Stomach smooth muscle (tissue), 2 donors: Measurements from ENCODE around the gene LGALS1.
"Not testable (repeated sequence)": the region's sequence is repeated elsewhere in the genome, so short reads cannot be mapped to it uniquely, and the experiment has no call there.

Experiments used
- H3K27ac ChIP-seq: one replicate; pipeline ENCODE4 v1.7.0; 2013; ENCODE audit warnings: mild to moderate bottlenecking, low read length, inconsistent platforms
- H3K27me3 ChIP-seq, 2 donors: one replicate each; pipeline ENCODE4 v1.7.0; 2013; ENCODE audit warnings: low read length in 2 of 2; ENCODE audit not compliant: insufficient read depth in 2 of 2, control insufficient read depth in 1 of 2
- H3K36me3 ChIP-seq, 2 donors: one replicate each; pipeline ENCODE4 v1.7.0; 2013; ENCODE audit warnings: low read length in 2 of 2; ENCODE audit not compliant: control insufficient read depth in 2 of 2, insufficient read depth in 2 of 2
- H3K4me1 ChIP-seq: one replicate; pipeline ENCODE4 v1.7.0; 2013; ENCODE audit warnings: low read length; ENCODE audit not compliant: control insufficient read depth, insufficient read depth
- H3K4me3 ChIP-seq, 2 donors: one replicate each; pipeline ENCODE4 v1.7.0; 2013; ENCODE audit warnings: low read length in 2 of 2
- H3K9ac ChIP-seq, 2 donors: one replicate each; pipeline ENCODE4 v1.7.0; 2013; ENCODE audit warnings: low read length in 2 of 2, mild to moderate bottlenecking in 1 of 2
- H3K9me3 ChIP-seq, 2 donors: one replicate each; pipeline ENCODE4 v1.7.0; 2013; ENCODE audit warnings: low read length in 2 of 2; ENCODE audit not compliant: control insufficient read depth in 2 of 2
- donor health status: healthy.
- donor health status: Pancreatic carcinoma.

Gene LGALS1

DNA sequence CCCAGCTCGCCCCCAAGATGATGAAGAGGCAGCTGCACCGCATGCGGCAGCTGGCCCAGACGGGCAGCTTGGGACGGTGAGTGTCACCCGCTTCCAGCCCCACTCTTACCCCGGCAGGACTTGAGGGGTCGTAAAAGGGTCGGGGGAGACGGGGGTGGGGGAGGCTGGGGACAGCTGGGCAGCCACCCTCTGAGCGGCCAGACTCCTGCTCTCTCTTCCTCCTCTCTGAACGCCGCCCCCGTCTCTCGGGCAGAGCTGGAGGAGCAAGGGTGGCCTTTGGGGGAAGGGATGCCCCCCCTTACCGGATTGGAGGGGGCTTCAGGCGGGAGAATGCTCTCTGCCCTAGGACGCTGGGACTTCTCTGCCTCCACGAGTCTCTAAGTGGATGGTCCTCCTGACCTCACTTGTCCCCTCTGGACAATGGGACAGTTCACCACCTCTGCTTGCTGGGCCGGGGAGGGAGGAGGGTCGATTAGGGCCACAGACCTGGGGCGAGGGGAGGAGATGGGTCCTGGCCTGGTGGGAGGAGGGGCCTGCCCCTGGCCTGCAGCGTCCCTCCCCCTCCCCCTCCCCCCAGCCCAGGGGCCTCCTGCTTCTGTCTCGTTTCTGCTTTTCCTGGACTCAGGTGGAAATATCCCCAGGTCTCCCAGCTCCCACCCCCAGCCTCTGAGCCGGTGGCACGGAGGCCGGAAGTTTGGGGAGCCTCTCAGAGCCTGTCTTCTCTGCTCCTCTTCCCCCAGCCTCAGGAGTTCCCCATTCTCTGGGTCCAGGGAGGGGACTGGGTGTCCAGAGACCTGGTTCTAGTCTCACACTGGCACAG, 35.5 kb upstream of the LGALS1 start:
- Histone ChIP-seq H3K4me3 (peak overlapping the region; percentile 59 to 66), H3K27ac (no peak overlapping the region), H3K9ac (peak overlapping the region; percentile 29 to 45), H3K9me3 (no peaks in the 10 kb centered on the region), H3K36me3 (no peaks in the 10 kb centered on the region), H3K4me1 (peaks cover 34% of the 10 kb centered on the region), H3K27me3 (peaks cover 2 to 13% of the 10 kb centered on the region in 2 donors)

DNA sequence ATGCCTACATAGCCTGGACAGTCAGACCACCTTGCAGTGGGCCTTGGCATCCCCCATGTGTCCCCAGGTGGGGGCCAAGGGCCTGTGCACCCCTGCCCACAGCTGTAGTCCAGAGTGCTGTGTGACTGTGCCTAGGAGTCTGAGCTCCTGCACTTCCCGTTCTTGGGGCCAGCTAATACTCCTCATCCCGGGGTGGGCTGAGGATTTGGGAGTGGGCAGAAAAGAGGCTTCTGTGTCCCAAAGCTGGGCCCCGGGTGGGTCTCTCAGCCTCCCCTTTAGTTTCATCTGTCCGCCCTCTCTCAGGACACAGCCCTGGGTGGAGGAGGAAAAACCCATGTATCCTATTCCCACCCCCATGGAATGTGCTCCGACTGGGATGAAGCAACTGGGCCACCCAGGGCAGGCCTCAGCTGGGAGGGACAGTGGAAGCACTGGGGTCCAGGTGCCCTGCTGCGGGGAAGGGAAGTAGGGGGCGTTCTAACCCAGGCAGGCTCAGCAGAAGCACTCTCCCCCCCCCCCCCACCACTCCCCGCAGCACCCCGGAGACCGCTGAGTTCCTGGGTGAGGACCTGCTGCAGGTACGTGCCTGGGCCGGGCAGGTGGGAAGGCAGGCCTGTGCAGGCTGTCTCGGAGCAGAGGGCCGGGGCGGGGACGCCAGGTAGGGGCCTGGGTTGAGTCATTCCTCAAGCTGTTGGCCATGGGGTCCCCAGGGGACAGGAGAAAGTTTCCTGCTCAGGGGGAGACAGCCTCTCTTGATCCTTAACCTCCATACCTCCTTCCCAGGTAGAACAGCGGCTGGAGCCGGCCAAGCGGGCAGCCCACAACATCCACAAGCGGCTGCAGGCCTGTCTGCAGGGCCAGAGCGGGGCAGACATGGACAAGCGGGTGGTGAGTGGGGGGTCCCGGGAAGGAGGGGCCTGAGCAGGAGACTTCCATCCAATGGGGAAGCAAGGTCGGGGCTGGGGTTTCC, 34.6 kb upstream of the LGALS1 start:
- peaks cover 2 to 13% of the 10 kb centered on the region in 2 donors for H3K27me3 ChIP-seq
- peaks cover 30% of the 10 kb centered on the region for H3K4me1 ChIP-seq
- no peak overlapping the region for H3K27ac ChIP-seq
- peak overlapping the region in 1 of 2 donors; percentile 29 for H3K9ac ChIP-seq
- H3K9me3 ChIP-seq, result no peaks in the 10 kb centered on the region
- H3K4me3 ChIP-seq, result peak overlapping the region in 1 of 2 donors; percentile 44
- H3K36me3 ChIP-seq, result no peaks in the 10 kb centered on the region

DNA sequence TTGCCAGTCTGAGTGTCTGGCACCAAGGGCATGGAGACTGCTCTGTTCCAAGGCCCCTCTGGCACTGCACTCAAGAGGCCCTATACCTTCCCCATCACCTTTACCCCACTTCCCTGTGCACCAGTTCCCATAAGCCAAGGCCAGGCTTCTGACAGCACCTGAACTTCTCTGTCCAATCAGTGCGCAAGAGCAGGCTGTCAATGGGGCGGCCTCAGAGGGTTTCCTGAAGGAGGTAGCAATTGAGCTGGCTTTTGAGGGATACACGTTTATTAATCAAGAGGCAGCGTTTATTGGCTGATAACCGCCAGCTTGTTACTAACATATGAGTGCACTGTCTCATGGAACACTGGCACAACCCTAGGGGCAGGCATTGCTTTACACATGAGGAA, 33.9 kb upstream of the LGALS1 start:
- Histone ChIP-seq H3K9ac (no peak overlapping the region), H3K4me1 (peaks cover 27% of the 10 kb centered on the region), H3K36me3 (no peaks in the 10 kb centered on the region)

DNA sequence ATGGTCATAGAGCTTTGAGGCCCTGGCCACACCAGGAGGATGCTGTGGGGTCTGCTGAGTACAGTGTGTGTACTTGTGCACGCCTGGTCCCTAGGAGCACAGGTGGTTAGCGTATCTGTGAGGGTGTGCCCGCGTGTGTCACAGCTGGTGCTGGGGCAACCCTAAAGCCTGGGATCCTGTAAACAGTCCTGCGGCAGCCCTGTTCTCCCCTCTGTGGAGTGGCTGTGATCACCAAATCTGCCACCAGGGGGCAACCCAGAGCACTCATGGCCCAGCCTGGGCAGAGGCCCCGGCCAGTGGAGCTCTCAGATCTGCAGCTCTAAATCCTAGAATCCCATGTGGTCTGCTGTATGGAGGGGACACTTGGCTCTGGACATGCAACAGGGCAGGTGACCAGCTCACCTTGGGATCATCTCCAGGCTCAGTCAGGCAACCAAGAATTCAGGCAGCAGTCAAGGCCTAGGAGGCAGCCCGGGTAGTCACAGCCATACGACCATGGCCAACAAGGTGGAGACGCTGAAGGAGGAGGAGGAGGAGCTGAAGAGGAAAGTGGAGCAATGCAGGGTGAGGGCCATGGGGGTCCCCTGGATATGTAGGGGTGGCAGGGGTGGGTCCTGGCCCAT, 32.1 kb upstream of the LGALS1 start:
- H3K36me3 ChIP-seq, result no peaks in the 10 kb centered on the region
- peaks cover 2 to 13% of the 10 kb centered on the region in 2 donors for H3K27me3 ChIP-seq
- H3K9me3 ChIP-seq, result no peaks in the 10 kb centered on the region
- no peak overlapping the region for H3K27ac ChIP-seq
- H3K4me3 ChIP-seq, result no peak overlapping the region
- H3K4me1 ChIP-seq, result peaks cover 24% of the 10 kb centered on the region
- no peak overlapping the region for H3K9ac ChIP-seq

More for the DNA sequence above, 33.9 kb upstream of the LGALS1 start:
- Histone ChIP-seq H3K27ac (no peak overlapping the region), H3K27me3 (peaks cover 2 to 13% of the 10 kb centered on the region in 2 donors), H3K9me3 (no peaks in the 10 kb centered on the region), H3K4me3 (no peak overlapping the region)

DNA sequence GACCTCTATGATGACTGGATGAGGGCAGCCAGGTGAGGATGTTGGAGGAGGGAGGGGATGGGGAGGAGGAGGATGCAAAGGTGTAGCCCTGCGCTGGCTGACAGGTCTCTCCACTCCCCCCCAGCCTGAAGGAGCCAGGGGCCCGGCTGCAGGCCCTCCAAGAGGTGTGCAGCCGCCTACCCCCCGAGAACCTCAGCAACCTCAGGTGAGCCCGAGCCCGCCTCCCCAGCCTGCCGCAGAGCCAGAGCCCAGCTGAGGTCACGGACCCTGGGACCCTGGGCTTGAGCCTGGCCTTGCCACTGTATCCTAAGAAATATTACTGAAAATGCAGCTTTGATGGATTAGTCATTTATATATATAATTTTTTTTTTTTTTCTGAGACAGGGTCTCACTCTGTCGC, 28.1 kb upstream of the LGALS1 start:
- Histone ChIP-seq H3K36me3 (no peaks in the 10 kb centered on the region), H3K9me3 (no peaks in the 10 kb centered on the region), H3K27me3 (no peaks in the 10 kb centered on the region), H3K27ac (no peak overlapping the region), H3K4me3 (no peak overlapping the region), H3K4me1 (peaks cover 13% of the 10 kb centered on the region), H3K9ac (no peak overlapping the region)

DNA sequence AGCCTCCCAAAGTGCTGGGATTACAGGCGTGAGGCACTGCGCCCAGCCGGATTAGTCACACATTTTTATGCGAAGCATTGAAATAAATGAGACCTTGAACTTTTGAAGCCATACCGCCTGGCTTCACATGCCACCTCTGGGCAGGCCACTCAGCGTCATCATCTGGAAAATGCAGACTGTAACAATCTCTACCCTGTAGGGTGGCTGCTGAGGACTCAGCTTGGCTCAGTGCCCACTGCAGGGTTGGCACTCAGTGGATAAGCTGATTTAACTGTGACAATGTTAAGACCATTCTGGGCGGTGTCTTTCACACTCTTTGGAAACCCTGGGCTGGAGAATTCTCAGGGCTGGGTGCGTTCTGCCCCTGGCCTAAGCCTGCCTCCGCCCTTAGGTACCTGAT, 27.5 kb upstream of the LGALS1 start:
- Histone ChIP-seq H3K36me3 (no peaks in the 10 kb centered on the region), H3K27me3 (no peaks in the 10 kb centered on the region), H3K9ac (no peak overlapping the region), H3K9me3 (no peaks in the 10 kb centered on the region), H3K4me1 (peaks cover 8% of the 10 kb centered on the region), H3K27ac (no peak overlapping the region), H3K4me3 (no peak overlapping the region)

DNA sequence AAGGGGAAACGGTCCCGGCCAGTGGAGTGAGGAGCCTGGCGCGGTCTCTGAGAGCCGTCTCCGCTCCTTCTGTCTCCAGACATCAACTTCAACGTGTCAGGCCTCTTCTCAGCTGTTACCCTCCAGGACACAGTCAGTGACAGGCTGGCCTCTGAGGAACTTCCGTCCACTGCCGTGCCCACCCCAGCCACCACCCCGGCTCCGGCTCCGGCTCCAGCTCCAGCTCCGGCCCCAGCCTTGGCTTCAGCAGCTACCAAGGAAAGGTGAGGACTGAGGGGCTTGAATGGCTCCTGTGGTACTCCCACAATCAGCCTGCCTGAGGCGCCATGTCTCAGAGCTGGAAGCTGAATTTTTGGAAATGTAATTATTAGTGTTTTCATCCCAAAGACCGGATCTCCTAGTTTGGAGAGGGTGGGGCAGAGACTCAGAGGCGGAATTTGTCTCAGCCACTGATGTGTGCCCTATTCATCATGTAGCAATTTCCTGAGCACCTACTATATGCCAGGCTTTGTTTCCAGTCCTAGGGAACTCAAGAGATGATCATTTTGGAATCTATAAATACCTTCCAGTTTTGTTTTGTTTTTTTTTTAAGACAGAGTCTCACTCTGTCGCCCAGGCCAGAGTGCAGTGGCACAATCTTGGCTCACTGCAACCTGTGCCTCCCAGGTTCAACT, 24.8 kb upstream of the LGALS1 start:
- H3K4me3 ChIP-seq, result no peak overlapping the region
- no peak overlapping the region for H3K9ac ChIP-seq
- H3K27ac ChIP-seq, result no peak overlapping the region
- no peaks in the 10 kb centered on the region for H3K27me3 ChIP-seq
- no peaks in the 10 kb centered on the region for H3K9me3 ChIP-seq
- H3K36me3 ChIP-seq, result no peaks in the 10 kb centered on the region
- H3K4me1 ChIP-seq, result no peaks in the 10 kb centered on the region

DNA sequence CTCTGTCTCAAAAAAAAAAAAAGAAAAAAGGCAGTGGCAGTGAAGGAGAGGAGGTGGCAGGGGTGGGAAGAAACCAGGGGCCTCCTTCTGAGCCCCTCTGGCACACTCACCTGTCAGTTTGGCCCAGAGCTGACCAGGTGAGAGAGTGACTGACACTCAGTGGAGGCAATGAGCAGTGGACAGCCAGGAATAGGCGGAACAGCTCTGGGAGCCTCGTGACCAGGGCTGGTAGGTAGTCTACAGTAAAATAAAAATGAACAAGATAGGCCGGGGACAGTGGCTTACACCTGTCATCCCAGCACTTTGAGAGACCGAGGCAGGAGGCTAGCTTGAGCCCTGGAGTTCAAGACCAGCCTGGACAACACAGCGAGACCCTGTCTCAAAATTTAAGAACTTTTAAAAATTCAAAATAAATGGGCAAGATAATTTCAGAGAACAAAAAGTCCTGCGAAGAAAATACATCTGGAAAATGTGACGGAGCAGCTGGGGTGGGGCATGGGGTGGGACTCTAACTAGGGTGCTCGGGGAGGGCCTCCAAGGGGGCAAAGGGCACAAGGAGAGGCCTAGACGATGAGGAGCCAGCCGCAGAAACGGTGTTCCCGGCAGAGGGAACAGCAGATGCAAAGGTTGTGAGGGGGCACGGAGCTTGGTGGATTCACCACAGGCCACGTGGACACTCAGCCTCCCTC, 20.7 kb upstream of the LGALS1 start:
- no peaks in the 10 kb centered on the region for H3K36me3 ChIP-seq
- no peaks in the 10 kb centered on the region for H3K27me3 ChIP-seq
- H3K9ac ChIP-seq, result no peak overlapping the region
- H3K9me3 ChIP-seq, result no peaks in the 10 kb centered on the region
- H3K27ac ChIP-seq, result no peak overlapping the region
- peaks cover 12% of the 10 kb centered on the region for H3K4me1 ChIP-seq
- H3K4me3 ChIP-seq, result no peak overlapping the region

DNA sequence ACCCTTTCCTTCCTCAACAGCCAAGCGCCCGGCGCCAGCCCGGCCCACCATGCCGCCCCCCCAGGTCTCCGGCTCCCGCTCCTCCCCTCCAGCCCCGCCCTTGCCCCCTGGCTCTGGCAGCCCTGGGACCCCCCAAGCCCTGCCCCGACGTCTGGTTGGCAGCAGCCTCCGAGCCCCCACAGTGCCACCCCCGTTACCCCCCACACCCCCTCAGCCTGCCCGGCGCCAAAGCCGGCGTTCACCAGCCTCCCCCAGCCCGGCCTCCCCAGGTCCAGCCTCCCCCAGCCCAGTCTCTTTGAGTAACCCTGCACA, 20.2 kb upstream of the LGALS1 start:
- H3K9me3 ChIP-seq, result no peaks in the 10 kb centered on the region
- H3K9ac ChIP-seq, result no peak overlapping the region
- no peak overlapping the region for H3K27ac ChIP-seq
- no peaks in the 10 kb centered on the region for H3K27me3 ChIP-seq
- no peak overlapping the region for H3K4me3 ChIP-seq
- no peaks in the 10 kb centered on the region for H3K36me3 ChIP-seq
- peaks cover 17% of the 10 kb centered on the region for H3K4me1 ChIP-seq

DNA sequence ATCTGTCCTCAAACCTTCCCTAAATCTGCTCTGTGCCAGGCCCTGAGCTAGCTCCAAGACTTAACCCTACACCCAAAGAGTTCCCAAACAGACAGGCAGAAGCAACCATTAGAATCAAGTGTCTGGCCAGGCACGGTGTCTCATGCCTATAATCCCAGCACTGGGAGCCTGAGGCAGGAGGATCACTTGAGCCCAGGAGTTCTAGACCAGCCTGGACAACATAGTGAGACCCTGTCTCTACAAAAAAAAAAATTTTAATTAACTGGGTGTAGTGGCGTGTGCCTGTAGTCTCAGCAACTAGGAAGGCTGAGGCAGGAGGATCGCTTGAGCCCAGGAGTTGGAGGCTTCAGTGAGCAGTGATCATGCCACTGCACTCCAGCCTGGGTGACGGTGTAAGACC, 18.9 kb upstream of the LGALS1 start:
- not testable (repeated sequence) for H3K9me3 ChIP-seq, H3K36me3 ChIP-seq, H3K4me3 ChIP-seq, H3K27me3 ChIP-seq, H3K27ac ChIP-seq, H3K9ac ChIP-seq
- H3K4me1 ChIP-seq, result peaks cover 31% of the 10 kb centered on the region
